Measurements from ENCODE around the gene KCNMA1.

DNA sequence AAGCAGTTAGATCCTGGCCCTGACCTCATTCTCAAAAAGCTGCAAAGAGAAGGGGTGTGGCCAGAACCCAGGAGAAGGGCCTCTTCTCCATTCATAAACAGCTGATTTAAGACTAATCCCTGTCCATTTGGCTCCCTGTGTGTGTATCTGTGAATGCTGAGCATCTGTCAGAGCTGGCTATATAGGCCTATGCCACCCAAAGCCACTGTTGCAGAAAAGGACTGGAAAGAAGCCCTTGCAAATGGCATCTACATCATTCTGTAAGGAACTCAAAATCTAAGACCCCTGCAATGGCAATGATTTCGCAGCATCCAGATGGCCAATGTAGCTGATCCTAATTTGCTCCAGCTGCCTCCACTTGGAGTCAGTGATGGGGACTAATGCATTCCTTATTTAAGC, 384.5 kb downstream of the KCNMA1 start:
- TF ChIP-seq, protein P1, sequence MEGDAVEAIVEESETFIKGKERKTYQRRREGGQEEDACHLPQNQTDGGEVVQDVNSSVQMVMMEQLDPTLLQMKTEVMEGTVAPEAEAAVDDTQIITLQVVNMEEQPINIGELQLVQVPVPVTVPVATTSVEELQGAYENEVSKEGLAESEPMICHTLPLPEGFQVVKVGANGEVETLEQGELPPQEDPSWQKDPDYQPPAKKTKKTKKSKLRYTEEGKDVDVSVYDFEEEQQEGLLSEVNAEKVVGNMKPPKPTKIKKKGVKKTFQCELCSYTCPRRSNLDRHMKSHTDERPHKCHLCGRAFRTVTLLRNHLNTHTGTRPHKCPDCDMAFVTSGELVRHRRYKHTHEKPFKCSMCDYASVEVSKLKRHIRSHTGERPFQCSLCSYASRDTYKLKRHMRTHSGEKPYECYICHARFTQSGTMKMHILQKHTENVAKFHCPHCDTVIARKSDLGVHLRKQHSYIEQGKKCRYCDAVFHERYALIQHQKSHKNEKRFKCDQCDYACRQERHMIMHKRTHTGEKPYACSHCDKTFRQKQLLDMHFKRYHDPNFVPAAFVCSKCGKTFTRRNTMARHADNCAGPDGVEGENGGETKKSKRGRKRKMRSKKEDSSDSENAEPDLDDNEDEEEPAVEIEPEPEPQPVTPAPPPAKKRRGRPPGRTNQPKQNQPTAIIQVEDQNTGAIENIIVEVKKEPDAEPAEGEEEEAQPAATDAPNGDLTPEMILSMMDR (IDR thresholded peaks at IDR 0.05), result no peak
- no peak for TF ChIP-seq POLR2A (IDR thresholded peaks at IDR 0.05)
- TF ChIP-seq POLR2AphosphoS5 (IDR thresholded peaks at IDR 0.05), result no peak
